Fibroblast of mammary gland (primary cell): ENCODE results near the gene NRG3.

Experiments used
- DNase-seq: peaks from one replicate; pipeline ENCODE4 v3.0.0-alpha.2; 2010; ENCODE audit warnings: low read depth
- H3K4me3 ChIP-seq: 2 replicates; pipeline ENCODE4 v1.5.1; 2011; ENCODE audit warnings: low read depth, mild to moderate bottlenecking, low read length, moderate library complexity; ENCODE audit not compliant: control insufficient read depth
- CTCF ChIP-seq: conservative IDR thresholded peaks from 2 replicates; pipeline ENCODE4 v1.5.1; 2011; ENCODE audit warnings: low read depth, low read length, inconsistent platforms; ENCODE audit not compliant: control insufficient read depth, insufficient read depth

Gene NRG3

DNA sequence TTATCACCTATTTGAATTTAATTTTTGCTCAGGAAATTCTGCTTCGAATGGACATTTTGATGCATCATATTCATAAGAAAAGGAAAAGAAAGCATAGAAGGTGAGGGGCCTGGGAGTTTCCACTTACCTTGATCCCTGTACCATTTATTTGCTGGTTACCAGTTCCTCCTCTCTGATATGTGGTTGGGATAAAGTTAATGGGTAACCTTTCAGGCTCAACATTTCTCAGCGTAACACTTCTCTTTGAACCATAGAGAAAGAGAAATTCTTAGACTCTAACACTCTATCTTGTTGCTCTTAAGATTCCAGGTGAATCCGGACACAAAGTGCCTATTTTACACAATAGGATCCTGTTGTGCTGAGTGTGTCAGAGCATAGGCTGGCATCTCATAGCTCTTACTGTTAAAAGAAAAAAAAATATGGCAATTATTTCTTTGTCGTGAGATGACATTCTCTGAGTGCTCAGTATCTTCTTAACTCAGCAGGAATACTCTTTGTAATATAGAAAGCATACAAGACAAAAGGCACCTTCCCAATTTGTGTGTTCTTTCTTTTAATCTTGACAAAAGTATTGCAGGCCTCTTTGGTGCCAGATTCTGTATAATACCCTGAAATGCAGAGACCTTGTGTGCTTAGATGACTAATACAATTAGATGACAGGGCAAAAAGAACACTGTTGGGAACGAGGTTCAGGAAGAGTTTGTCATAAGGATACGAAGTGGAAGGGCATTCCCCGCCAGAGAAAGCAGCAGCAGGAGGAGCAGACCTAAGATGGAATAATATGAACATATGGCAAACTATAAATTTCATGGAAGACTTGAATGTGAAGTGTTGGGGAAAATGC, 689.6 kb downstream of the NRG3 start:
- no peak overlapping the region for H3K4me3 ChIP-seq
- no peak for DNase-seq
- TF ChIP-seq CTCF, result no peak

DNA sequence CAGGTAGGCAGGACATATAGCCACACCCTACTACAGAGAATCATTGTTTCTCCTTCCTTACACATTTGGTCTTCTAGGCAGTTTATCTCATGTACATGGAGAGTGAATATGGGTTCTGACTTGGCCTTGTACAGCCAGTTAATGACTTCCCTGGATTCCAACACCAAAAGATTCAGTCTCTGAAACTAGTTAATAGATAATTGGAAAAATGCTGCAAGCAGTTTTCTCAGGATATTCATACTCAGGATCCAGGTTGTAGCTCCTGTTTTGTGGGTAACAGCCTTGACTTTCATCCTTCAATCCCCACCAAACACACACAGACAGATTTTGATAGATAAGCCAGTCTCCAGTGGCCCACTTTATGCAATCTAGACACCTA, 690.2 kb downstream of the NRG3 start:
- no peak overlapping the region for H3K4me3 ChIP-seq
- no peak for TF ChIP-seq CTCF
- DNase-seq, result no peak

- H3K4me3 ChIP-seq, result no peak overlapping the region
- no peak for TF ChIP-seq CTCF
- no peak for DNase-seq
Measured at GRCh38 chr10:82572744-82573143, 697.8 kb downstream of the NRG3 start.

- no peak for DNase-seq
- H3K4me3 ChIP-seq, result no peak overlapping the region
- TF ChIP-seq CTCF, result no peak
Measured at GRCh38 chr10:82574081-82574480, 699.1 kb downstream of the NRG3 start.

- no peak for DNase-seq
- TF ChIP-seq CTCF, result no peak
Measured at GRCh38 chr10:82575318-82575717, 700.3 kb downstream of the NRG3 start.

DNA sequence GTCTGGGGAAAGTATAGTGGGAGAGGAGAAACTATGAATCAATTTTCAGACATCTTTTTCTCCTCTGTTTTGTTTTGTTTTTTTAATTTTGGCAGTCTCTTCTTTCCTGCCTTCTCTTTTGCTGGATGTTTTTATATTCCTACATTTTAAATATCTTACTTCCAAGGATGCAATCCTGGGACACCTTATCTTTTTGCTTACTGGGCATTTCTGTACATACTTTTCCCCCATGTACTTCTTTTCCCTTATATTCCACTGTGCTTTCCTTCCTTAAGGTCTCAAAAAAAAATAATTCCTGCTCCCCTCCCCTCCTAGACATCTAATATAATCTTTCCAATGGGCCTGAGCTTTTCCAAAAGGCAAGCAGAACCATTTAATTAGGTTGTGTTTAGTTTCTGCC, 701.1 kb downstream of the NRG3 start:
- no peak overlapping the region for H3K4me3 ChIP-seq
- no peak for DNase-seq
- TF ChIP-seq CTCF, result no peak

More at GRCh38 chr10:82575318-82575717, 700.3 kb downstream of the NRG3 start:
- H3K4me3 ChIP-seq, result no peak overlapping the region
